Activated T-cell treated with anti-CD3 and anti-CD28 coated beads for 1 hour (primary cell): ENCODE data around the gene APOBEC3F.

Source experiments
- DNase-seq: peaks from one replicate; pipeline ENCODE4 v3.0.0-alpha.2; 2020; ENCODE audit warnings: low read depth

Gene APOBEC3F

GRCh38 chr22:39094717-39095389 lies 54.2 kb downstream of the APOBEC3F start:
- no peak for DNase-seq

- DNase-seq = no peak
Observed at GRCh38 chr22:39095971-39096370, 55.3 kb downstream of the APOBEC3F start.

GRCh38 chr22:39097098-39098020 lies 56.7 kb downstream of the APOBEC3F start, which contains the start of gene APOBEC3H:
APOBEC3H (plus strand) TSS chr22:39097244; CDS start chr22:39100279, 3,035 bp downstream.
- no peak for DNase-seq

GRCh38 chr22:39098026-39098425 lies 57.4 kb downstream of the APOBEC3F start:
- DNase-seq = no peak

GRCh38 chr22:39098576-39098975 lies 57.9 kb downstream of the APOBEC3F start:
- no peak for DNase-seq

- no peak for DNase-seq
Observed at GRCh38 chr22:39101226-39101625, 60.6 kb downstream of the APOBEC3F start.

- no peak for DNase-seq
Observed at GRCh38 chr22:39103431-39103830, 62.8 kb downstream of the APOBEC3F start.
